CD4-positive, alpha-beta T cell treated with Interleukin-12 subunit alpha and Interleukin-12 subunit beta, for 1 hour (primary cell): ENCODE results near the gene IFNW1.
"Not testable (repeated sequence)": the region's sequence is repeated elsewhere in the genome, so short reads cannot be mapped to it uniquely, and the experiment has no call there.

Experiments
- DNase-seq: peaks from one replicate; pipeline ENCODE4 v3.0.0-alpha.2; 2020

The IFNW1 gene

DNA sequence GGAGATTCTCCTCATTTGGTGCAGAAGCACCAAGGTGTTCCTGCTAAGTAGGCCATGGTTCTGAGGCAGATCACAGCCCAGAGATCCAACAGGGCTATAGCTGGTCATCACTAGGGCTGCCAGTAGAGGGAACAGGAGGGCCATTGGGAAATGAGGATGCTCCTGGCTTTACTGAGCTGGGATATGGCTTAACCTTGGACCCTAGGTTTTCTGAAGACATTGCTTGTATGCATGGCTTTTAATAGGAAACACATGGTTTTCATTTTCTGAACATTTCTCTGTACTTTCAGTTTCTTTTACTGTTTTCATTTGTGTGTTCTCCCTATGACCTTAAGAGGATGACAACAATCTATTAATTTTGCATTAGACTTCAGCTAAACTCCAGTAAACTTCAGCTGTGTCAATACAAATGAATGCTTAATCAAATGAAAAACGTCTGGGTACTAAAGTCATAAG, at the start of gene IFNW1:
TSS of gene IFNW1 (minus strand) at position 406 of the 456 bp plus-strand sequence. CDS start at position 144, 262 bp downstream.
- DNase-seq = no peak

DNA sequence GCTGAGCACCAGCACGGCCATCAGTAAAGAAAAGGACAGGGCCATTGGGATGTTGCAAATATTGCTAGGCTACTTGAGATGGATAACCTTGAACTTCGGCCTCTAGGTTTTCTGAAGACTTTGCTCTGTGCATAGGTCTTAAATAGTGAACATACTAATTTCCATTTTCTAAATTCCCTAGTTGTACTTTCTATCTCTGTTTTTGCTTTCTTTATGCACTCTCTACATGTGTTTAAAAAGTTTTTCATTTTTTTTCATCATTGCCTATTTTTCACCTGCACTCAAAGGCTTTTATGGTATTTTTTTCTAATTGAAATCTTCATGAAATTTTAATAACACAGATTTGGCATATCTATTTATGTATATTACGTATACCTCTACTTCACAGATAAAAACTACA, 45.9 kb upstream of the IFNW1 start, which contains the start of gene IFNA4:
TSS of gene IFNA4 (minus strand) at position 101 of the 400 bp plus-strand sequence. CDS start at position 45, 56 bp downstream.
- DNase-seq = not testable (repeated sequence)

GRCh38 chr9:21182810-21183736, 41.4 kb upstream of the IFNW1 start:
- peak; percentile 54 for DNase-seq

GRCh38 chr9:21174671-21175070, 33.0 kb upstream of the IFNW1 start:
- no peak for DNase-seq

- no peak for DNase-seq
These were observed 30.5 kb upstream of the IFNW1 start for GRCh38 chr9:21172156-21172555.

- no peak for DNase-seq
These were observed 29.7 kb upstream of the IFNW1 start for GRCh38 chr9:21171351-21171750.

GRCh38 chr9:21166560-21166959, 24.9 kb upstream of the IFNW1 start, which contains the start of gene IFNA21:
Gene IFNA21, minus strand, starts transcription at chr9:21166660. Its CDS starts 48 bp downstream, at chr9:21166612.
- not testable (repeated sequence) for DNase-seq

DNA sequence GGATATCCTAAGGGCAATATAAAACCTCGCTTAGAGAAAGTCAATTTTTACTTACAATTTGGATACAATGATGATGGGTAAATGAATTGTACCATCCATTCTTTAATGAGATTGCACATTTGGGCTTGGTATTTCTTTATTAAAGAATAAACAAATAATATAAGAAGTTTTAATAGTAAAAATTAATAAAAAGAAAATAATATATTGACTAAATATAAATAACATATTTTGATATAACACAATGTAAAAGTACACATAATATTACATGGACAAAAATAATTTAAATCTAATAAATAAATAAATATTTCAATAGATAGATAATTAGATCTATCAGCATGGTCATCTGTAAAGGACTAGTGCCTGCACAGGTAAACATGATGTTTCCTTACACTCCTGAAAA, 23.9 kb upstream of the IFNW1 start:
- no peak for DNase-seq

DNA sequence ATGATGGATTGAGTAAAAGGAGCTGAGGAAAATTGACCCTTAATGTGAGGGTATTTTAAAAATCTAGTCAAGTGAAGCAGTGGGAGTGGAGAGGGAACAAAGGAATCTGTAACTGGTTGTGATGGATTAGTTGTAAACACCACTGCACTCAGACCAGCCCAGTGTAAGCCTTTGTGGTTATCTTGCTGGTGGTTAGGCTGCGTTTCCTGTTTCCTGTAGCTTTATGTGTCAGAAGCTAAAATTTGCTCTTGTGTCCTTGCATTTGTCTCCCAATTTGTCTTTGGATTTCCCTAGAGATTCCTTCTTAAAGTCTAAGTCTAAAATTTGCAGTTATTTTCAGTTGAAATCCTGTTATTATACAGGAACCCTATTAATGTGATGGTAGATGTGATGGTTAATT, 18.5 kb upstream of the IFNW1 start:
- peak; percentile 47 for DNase-seq

DNA sequence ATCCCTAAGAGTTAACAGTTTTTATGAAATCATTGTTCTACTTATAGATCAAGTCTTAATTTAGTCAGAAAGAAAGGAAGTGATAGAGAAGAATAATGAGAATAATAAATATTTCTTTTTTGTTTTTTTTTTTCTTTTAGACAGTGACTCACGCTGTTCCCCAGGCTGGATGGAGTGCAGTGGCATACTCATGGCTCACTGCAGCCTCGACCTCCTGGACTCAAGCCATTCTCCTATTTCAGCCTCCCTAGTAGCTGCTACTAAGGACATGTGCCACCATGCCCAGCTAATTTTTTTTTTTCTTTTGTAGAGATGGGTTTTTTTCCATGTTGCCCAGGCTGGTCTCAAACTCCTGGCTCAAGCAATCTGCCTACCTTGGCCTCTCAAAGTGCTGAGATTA, 13.9 kb upstream of the IFNW1 start:
- no peak for DNase-seq

DNA sequence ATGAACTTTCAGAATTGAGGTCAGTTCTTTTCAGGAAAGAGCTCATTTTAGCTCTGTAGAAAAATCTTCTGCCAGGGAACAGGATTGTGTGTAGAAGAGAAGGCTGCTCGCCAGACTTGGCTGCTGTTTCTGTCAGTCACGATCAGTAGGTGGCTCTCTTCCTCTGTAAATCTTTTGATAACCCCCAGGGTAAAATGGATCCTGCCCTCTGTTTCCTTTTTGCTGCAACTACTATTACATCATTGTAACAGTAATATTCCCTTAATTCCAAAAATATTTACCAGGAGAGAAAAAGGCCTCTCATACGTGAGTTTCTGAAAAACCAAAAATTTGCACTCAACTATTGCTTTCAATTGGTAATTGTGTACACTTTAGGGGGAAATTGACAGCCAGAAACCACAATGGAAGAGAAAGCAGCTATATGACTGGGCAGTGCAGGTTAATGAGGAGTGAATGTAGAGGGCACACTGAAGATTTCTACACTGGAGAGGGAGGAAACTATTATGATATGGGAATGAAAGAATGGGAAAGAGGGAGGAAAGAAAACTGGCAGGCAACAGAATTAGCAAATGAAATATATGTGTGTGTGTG, 12.5 kb upstream of the IFNW1 start:
- peak; percentile 36 for DNase-seq

DNA sequence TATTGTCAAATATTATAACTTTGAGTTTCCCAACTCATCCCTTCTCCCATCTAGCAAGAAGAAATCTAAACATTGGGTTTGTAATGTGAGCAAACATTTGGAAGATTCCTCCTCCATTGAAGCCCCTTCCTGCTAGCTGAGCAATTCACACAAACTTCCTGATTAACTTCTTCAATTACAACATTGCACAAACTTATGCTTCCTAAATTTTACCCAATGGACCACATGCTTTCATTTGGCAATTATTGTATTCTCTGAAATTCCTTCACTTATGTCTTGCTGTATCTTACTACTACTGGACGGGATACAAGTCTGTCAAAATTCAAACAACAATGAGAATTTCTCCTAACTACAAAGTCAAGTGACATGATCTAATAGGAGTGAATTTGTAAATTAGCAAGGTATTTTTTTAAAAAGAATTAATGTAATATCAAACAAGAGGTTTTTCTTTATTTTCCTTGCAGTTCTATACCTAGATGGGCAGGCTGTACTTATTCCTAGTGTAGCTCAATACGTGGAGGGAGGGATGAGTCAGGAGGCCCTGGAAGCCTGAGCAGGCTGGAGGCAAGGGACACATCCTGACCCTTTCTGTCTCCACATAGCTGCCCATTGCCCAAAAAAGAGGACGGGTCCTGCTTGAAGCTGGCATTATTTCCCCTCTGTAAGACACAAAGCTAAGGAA, 11.8 kb upstream of the IFNW1 start:
- DNase-seq = no peak

DNA sequence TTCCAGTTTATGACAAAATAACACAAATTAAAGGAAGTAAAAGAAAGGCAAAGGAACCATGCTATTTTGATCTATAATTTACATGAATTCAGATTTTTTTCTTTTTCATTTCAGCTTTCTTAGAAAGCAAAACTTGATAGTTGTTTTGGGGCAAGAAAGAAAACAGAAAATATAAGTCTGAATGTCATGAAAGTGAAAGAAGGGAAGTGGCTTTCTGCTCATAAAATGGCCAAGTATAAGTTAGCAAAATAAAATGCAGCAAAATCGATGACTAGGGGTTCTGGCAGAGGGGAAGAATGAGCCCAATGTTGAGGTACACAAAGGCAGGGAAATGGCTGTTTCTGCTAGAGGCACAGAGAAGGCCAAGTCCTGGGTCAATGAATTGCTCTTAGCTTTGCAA, 3.0 kb upstream of the IFNW1 start:
- DNase-seq = no peak

- DNase-seq = no peak
These were observed 4.6 kb downstream of the IFNW1 start for GRCh38 chr9:21137020-21137419.

DNA sequence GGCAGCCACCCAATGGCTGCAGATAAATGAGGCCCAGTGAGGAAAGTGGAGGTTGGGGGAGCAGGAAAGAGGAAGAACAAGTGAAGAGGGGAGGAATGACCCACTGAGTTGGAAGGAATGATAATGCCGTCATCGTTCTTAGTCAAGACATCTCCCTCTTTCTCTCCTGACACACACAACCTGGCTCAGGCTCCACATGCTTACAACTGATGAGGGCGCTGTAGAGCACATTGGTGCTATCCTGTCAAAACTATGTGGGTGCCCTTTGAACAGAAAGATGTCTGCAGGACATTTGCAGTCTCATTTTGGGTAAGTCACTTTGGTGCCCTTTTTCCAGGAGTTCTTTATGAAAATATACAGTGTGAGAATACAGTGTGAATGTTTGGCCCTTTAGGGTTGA, 5.9 kb downstream of the IFNW1 start:
- DNase-seq = no peak

DNA sequence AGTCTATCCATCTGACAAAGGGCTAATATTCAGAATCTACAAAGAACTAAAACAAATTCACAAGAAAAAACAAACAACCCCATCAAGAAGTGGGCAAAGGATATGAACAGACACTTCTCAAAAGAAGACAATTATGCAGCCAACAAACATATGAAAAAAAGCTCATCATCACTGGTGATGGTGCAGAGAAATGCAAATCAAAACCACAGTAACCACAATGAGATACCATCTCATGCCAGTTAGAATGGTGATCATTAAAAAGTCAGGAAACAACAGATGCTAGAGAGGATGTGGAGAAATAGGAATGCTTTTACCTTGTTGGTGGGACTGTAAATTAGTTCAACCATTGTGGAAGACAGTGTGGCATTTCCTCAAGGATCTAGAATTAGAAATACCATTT, 13.4 kb downstream of the IFNW1 start:
- DNase-seq = not testable (repeated sequence)

DNA sequence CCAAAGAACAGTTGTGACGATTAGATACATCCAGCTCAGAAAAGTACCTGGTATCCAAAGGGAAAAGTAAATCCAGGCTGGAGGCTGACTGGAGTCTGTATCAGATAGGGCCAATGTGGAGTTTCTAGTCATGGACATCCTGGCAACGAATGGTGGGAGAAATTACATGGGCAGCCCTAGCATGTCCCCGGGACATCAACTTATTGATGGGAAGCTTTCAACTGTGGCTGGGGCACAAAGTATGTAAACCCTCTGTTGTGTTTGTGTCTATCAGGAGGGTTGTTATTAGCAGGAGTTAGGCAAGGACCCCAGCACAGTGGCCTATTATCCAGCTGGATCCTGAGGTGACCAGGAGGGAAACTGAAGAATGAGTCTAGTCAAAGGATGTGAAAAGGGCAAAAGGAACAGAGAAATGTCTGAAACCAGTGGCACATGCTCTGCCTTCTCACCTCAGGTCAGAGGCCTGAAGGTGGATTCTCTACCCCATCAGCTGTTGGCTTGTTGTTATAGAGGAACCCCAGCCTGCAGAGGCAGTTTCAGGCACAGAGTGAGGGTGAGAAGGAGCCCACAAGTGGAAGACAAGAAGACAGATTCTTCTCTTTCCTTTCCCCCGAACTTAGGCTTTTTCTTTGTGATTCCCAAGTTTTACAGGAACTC, 19.9 kb downstream of the IFNW1 start:
- DNase-seq = no peak

- no peak for DNase-seq
These were observed 20.6 kb downstream of the IFNW1 start for GRCh38 chr9:21121079-21121478.

DNA sequence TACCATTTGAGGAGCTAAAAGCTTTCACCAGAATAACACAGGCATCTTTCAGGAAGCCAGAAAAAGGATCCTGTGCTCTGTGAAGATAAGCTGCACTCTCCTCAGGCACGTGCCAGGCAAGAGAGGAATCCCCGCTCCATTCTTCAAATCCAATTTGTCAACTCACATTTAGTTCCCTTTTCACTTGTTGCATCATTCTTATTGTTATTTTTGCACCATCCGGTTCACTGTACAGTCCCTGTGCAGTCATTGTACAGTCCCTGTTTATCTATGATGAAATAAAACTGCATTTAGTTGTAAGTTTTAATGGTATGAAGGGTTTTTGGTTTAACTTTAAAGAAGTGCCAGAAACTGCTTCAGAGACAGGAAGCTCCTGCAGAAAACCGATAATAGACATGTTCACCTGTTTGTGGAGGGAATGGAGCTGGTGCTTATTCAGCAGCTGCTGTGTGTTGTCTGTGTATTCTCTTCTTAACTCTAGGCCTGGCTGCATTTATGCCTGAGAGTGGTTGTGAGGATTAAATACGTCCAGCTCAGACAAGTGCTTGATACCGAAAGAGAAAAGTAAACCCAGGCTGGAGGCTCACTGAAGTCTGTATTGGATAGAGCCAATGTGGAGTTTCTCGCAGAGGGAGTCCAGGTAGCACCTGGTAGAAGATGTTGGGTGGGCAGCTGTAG, 22.4 kb downstream of the IFNW1 start:
- DNase-seq = no peak

DNA sequence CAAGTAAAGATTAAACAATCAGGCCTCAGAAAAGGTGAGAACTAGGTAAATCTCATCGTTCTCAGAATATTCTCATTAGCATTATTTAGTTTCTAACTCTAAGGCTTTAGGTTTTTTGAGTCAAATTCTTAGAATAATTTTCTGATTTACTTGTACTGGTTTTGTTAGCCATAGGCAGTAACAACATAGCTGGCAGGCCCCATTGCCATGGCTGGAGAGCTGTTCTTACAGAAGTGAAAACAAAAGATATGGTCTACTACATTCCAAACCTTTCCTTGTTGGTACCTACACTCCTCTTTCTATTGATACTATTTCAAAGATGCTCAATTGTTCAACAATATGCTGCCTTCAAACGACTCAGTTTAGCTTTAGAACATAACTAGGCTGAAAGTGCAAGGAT, 27.3 kb downstream of the IFNW1 start:
- DNase-seq = no peak

DNA sequence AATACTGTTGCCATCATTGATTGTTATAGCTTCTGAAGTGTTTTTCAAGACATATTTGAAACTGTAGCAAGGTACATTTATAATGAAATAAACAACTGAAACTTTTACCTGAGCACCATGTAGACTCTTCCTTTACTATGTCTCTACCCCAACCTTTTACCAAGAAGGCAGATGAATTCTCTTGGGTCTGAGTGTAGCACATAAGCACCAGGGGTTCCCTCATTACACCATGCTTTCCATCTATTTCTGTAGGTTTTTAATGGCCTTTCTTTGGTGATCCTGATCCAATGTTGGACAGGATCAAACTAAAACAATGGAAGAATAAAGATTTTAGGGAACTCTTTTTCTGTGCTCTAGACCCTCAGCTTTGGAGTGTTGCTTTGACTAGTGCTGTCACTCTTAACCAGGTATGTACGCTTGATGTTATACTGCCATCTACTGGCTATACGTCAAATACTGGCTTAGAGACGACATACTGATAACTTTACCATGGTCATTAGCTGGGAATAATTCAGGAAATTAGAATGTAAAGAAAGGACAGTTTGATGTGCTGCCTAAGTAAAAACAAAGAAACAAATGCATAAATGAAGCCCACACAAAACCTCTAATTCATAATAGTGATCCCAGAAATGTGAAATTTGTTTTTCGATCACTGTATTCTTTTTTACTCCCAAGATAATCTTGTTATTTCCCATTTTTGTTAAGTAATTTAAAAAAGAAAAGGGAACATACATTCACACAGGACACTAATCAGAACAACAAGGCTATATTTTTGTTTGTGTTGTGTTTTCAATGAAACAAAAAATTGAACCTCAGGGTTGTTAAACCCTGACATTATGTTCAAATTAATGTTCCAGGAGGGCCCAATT, 30.7 kb downstream of the IFNW1 start:
- peak; percentile 76 for DNase-seq
